ENCODE data around the gene POTEI. TPM values are rescaled to one million over a fixed set of nuclear protein-coding genes. Genes with fewer than 3 reads are reported as not detected.
"Not testable (repeated sequence)": the region's sequence is repeated elsewhere in the genome, so short reads cannot be mapped to it uniquely, and the experiment has no call there.

Gene POTEI
- 0.99 and 1.2 TPM in 2 replicates for total RNA-seq (2021)
- long read RNA-seq, result 0 reads

DNA sequence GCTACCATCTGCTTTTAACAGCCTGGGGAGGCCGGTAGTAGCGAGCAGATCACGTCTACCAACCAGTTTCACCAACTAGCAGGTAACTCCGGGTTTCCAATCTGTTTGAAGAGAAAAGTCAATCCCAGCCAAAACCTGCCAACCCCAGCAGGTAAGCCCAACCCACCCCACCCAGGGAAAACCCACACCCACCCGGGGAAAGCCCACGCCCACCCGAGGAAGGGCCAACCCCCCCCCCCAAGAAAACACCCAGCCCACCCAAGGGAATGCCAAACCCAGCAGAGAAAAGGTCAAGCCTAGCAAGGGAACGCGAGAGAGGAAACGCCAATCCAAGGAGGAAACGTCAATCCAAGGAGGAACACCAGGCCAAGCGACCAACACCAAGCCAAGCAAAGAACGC lies at the start of gene POTEI:
Gene POTEI (minus strand): TSS at position 101 of the 400 bp plus-strand sequence. CDS start 93 bp downstream, at position 8.
- H3K27me3 Mint-ChIP-seq (ENCODE audit: low read depth); H3K4me1 Mint-ChIP-seq; H2BK5ac ChIP-seq (ENCODE audit: insufficient read length, low read length); H4K91ac ChIP-seq (ENCODE audit: insufficient read length, low read depth, low read length); H2AFZ ChIP-seq (ENCODE audit: low read length); H2AK5ac ChIP-seq (ENCODE audit: insufficient read length, low read length); H3K4me1 ChIP-seq (ENCODE audit: insufficient read depth, low read length); DNase-seq; H3K9ac ChIP-seq (ENCODE audit: extremely low read depth, insufficient read length, low read length); H3K79me2 ChIP-seq (ENCODE audit: insufficient read depth, low read length); H3T11ph ChIP-seq (ENCODE audit: low read length); H2BK120ac ChIP-seq (ENCODE audit: low read depth, low read length, poor library complexity, severe bottlenecking); H3K9me3 ChIP-seq (ENCODE audit: control insufficient read depth, low read depth, low read length); H4K5ac ChIP-seq (ENCODE audit: insufficient read length, low read depth, low read length); H3K56ac ChIP-seq (ENCODE audit: insufficient read length, low read depth, low read length); H2BK20ac ChIP-seq (ENCODE audit: low read depth, low read length, poor library complexity, severe bottlenecking); H3K23ac ChIP-seq (ENCODE audit: insufficient read length, low read depth, low read length); H4K8ac ChIP-seq (replicated peaks; ENCODE audit: insufficient read length, low read depth, low read length); H3K79me1 ChIP-seq (ENCODE audit: insufficient read depth, low read depth, low read length, poor library complexity, severe bottlenecking); H3K4ac ChIP-seq (ENCODE audit: low read depth, low read length); H3K36me3 Mint-ChIP-seq (ENCODE audit: insufficient read depth in 1 of 3, low read depth in 3 of 3); H3K27ac ChIP-seq (ENCODE audit: insufficient read length, low read depth, low read length); H3K9me3 Mint-ChIP-seq; H3K23me2 ChIP-seq (ENCODE audit: insufficient read length, low read depth, low read length, poor library complexity, severe bottlenecking); H4K20me1 ChIP-seq (ENCODE audit: control insufficient read depth, insufficient read depth, insufficient read length); H3K4me2 ChIP-seq (ENCODE audit: insufficient read depth, insufficient read length, low read length); H3K18ac ChIP-seq (ENCODE audit: insufficient read length, low read depth, low read length); H3K14ac ChIP-seq (ENCODE audit: insufficient read depth, low read length); H2BK12ac ChIP-seq (ENCODE audit: insufficient read length, low read depth, low read length); H3K27ac Mint-ChIP-seq; H3K27me3 ChIP-seq (ENCODE audit: insufficient read depth, low read length); H3K4me3 Mint-ChIP-seq; H2BK15ac ChIP-seq (ENCODE audit: low read depth, low read length): not testable (repeated sequence)
- WGBS (ENCODE audit: extremely low coverage, insufficient read length, low lambda C conversion rate), result no CpG with 5 or more reads among the region's 13 CpGs

DNA sequence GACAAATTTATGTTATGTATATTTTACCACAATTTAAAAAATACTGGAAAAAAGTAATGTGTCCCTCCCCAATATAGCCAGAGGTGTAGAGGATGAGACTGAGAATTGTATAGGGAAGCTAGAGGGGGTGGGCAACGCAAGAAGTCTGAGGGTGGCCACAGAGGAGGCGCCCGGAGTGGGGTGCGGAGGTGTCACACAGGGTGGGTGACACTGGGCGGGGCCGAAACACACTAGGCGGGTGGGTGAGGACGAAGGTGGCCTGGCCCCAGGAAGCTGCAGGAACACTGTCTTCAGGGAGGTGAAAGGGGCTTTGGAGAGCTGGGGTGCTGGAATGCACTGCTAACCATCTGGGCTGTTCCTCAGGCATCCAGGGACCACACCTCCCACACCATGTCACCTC lies 47.3 kb upstream of the POTEI start:
- H3K36me3 Mint-ChIP-seq (ENCODE audit: insufficient read depth in 1 of 3, low read depth in 3 of 3); H3K79me1 ChIP-seq (ENCODE audit: insufficient read depth, low read depth, low read length, poor library complexity, severe bottlenecking); H3K27me3 Mint-ChIP-seq (ENCODE audit: low read depth); H3K4ac ChIP-seq (ENCODE audit: low read depth, low read length); H3K9ac ChIP-seq (ENCODE audit: extremely low read depth, insufficient read length, low read length); H2BK15ac ChIP-seq (ENCODE audit: low read depth, low read length); H2BK5ac ChIP-seq (ENCODE audit: insufficient read length, low read length); H2AK5ac ChIP-seq (ENCODE audit: insufficient read length, low read length); H3K18ac ChIP-seq (ENCODE audit: insufficient read length, low read depth, low read length); H3K4me2 ChIP-seq (ENCODE audit: insufficient read depth, insufficient read length, low read length); H3K56ac ChIP-seq (ENCODE audit: insufficient read length, low read depth, low read length); H2BK12ac ChIP-seq (ENCODE audit: insufficient read length, low read depth, low read length); H4K8ac ChIP-seq (replicated peaks; ENCODE audit: insufficient read length, low read depth, low read length); H3K4me1 ChIP-seq (ENCODE audit: insufficient read depth, low read length); H3K23ac ChIP-seq (ENCODE audit: insufficient read length, low read depth, low read length); H3K27me3 ChIP-seq (ENCODE audit: insufficient read depth, low read length); H4K20me1 ChIP-seq (ENCODE audit: control insufficient read depth, insufficient read depth, insufficient read length); H3K27ac ChIP-seq (ENCODE audit: insufficient read length, low read depth, low read length); H3T11ph ChIP-seq (ENCODE audit: low read length); DNase-seq; H2BK120ac ChIP-seq (ENCODE audit: low read depth, low read length, poor library complexity, severe bottlenecking); H2BK20ac ChIP-seq (ENCODE audit: low read depth, low read length, poor library complexity, severe bottlenecking); H3K79me2 ChIP-seq (ENCODE audit: insufficient read depth, low read length); H3K27ac Mint-ChIP-seq; H3K23me2 ChIP-seq (ENCODE audit: insufficient read length, low read depth, low read length, poor library complexity, severe bottlenecking); H4K5ac ChIP-seq (ENCODE audit: insufficient read length, low read depth, low read length); H2AFZ ChIP-seq (ENCODE audit: low read length); H3K9me3 ChIP-seq (ENCODE audit: control insufficient read depth, low read depth, low read length); H3K4me3 Mint-ChIP-seq; H3K4me1 Mint-ChIP-seq; H4K91ac ChIP-seq (ENCODE audit: insufficient read length, low read depth, low read length); H3K14ac ChIP-seq (ENCODE audit: insufficient read depth, low read length); H3K9me3 Mint-ChIP-seq: not testable (repeated sequence)
- WGBS (ENCODE audit: extremely low coverage, insufficient read length, low lambda C conversion rate), result no CpG with 5 or more reads among the region's 8 CpGs

All from H9 (cell line).